Activated T-cell treated with anti-CD3 and anti-CD28 coated beads for 1 hour (primary cell): ENCODE measurements around the gene ULK4.

Source experiments
- DNase-seq: peaks from one replicate; pipeline ENCODE4 v3.0.0-alpha.2; 2020; ENCODE audit warnings: low read depth

Gene ULK4

DNA sequence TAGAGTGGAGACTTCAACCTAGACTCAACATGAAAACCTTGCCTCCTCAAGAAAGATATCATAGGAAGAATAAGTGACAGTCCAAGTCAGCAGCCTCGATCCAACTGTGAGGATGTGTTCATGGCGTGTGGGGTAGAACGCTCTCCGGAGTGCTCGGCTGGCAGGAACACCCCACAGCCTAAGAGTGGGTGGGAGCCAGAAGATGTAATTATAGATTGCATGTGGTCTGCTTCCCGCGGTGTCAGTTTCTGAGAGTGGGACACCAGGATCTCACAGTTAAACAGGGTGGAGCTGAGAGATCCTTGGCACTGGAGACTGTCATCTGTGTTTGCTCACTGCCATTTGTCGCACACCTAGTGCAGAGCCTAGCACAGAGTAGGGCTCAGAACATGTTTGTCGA is 604.6 kb downstream of the ULK4 start:
- DNase-seq, result no peak

DNA sequence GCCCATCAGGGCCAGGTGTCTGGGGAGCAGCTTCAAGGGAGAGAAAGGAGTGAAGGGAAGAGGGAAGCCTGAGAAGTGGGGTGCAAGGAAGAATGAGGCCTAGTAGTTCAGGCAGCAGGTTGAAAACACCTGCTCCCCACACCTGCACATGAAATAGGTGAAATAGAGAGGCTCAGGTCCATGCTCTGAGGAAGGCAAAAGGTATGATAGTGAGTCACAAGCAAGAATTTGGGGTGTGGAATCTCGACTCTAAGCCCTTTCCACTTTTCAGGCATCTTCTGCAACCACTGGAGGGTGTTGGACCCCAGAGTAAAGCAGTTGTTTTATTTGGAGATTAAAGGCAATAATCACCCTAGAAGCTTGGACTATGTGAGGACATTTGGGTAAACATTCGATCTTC is 605.1 kb downstream of the ULK4 start:
- DNase-seq, result no peak

DNA sequence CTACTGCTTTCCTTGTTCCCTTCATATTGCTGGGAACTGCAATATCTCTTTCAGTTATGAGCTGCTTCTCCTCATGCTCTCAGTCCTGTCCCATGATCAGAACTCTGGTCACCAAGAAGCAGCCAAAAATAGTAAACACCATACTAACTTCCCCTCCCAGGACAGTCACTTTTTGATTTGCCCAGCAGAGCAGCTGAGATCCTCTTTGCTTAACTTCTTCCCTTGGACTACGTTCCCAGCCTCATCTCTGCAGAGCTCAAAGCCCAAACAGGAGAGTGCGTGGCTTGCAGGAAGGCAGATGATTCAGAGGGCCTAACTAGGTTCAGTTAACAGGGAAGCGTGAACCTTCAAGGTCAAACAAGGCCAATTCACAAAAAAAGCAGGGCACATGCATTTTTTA is 609.4 kb downstream of the ULK4 start:
- DNase-seq, result no peak

DNA sequence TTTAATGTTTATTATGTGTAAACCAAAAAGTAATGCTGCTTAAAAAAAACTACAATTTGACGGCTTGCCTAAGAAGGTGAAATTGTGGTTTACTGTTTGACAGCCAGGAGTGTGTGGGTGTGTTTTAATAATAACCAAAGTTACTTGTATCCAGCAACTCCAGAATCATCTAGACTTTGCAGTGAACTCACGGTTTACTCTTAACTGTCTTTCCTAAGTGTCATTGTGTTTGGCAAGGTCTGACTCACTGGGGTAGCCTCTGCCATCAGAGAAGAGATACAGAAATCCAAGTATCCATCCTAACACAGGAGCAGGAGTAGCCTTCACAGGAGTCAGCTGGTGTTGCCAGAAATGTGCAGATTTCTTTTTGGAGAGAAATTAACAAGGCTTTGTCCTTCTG is 611.5 kb downstream of the ULK4 start:
- DNase-seq, result no peak

DNA sequence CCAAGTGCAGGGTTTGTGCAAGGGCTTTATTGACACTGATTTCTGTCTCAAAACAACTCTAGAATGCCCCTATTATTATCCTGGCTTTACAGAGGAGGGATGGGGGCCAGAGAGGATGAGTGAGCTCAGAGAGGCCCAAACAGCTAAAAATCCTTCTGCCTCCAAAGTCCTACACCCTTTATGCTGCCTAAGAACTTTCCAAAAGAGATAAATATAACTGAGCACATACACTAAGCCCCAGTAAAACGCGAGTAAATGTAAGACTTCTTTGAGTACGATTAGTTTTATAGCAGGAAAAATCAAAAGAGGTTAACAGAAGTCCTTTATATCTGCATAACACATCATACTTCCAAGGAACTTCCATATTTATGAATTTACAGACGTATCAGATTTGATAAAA is 613.5 kb downstream of the ULK4 start:
- DNase-seq, result no peak

DNA sequence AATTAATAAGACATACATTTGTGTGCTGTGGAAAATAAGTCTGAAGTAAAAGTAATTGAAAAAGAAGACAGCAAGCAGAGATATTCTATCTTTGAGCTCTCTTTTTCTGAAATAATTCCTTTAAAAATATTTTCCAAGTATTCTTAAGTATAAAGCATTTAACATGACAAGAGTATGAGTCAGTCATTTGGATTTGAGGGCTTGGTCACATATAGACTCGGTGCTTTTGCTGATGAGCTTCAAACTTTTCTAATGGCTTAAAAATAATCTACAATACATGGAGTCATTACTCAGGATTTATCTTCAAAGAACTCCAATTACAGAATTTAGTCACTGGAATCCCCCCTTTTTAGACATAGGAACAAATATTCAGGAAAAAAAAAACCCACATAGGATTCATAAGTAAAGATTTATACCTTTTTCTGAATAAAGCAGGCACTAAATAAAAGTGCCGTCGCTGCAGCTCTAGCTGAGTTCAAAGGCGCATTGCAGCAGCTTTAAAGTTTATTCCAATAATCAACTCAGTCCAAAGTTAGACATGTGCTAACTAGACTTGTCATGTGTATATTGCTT is 615.1 kb downstream of the ULK4 start:
- DNase-seq, result no peak

DNA sequence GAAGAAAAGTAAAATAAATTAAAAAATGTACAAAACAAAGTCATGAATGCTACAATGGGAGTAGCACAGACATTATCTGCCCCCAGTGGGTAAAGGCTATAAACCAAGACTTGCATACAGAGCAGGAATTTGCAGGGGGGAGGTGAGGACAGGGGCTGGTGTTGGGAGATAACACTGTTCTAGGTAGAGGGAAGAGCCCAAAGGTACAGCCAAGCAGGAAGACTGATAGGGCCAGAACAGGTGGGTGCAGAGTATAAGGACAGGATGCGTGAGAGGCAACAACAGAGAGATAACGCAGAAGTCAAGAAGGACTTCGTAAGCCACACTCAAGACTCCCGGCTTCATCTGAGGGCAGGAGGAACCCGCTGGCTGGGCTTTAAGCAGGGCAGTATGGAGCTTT is 616.1 kb downstream of the ULK4 start:
- no peak for DNase-seq

DNA sequence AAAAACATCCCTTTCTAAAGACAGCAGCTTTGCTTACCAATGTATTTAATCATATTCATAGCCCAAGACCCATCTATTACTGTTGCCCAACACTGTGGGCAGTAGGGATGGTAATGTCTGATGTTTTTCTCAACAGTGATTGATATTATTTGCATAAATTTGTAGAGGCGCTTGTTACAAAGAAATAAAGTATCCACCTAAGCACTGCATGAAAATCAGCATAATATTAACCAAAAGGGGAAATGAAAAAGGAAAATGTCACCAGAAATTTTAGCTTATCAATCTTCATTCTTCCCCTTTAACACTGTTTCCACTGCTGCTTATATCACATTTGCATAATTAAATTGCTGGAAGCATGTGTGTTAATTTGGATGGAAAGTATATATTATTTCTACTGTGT is 622.1 kb downstream of the ULK4 start:
- no peak for DNase-seq

DNA sequence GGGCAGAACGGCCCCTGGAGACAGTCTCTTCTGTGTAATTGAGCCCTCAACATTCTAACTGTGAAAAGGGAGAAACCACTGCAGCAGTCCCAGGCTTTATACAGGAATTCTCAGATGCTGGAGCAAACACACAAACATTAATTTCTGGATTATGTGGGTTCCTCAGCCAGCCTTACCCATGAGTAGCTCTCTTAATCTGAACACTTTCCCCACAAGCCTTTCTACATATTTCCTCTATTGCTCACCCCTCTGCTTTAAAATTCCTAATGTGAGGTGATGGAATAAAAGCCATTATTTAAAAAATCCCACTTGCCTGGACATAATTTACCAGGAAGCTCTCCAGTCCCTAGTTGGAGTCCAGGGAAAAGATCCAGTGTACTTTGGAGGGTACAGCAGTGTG is 623.6 kb downstream of the ULK4 start:
- no peak for DNase-seq

DNA sequence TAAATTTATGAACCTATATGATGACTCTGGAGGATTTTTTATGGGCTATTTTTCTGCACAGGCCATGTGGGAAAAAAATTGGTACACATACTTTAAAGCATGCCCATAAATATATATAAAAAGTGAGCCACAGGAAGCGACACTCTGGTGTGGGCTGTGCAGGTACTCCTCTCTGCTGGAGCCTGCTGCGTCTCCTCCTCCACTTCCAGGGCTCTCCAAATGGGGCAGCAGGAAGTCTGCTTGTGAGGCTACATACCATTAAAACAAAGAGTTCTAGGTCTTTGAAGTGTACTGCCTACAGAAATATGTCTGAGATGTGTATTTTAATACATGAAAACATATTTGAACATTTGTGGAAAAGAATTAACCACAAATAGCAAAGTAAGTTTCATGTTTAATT is 627.5 kb downstream of the ULK4 start:
- no peak for DNase-seq

DNA sequence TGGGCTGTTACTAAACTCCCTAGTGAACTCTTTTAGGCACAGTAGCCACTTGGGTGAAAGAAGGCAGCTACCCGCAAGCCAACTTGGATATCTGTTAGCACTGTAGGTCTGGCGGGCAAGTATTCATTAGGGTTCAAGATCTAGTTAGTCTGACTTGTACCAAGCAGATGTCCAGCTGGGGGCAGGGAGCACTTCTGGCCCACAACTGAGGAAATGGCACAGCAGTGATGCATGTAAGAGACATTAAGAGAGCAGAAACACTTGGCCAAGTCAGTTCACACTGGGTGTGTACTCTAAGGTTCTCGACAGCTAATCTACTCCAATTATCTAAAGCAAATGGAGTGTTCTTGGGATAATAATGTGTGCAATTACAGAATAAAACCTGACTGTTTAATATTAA is 630.9 kb downstream of the ULK4 start:
- DNase-seq, result no peak

DNA sequence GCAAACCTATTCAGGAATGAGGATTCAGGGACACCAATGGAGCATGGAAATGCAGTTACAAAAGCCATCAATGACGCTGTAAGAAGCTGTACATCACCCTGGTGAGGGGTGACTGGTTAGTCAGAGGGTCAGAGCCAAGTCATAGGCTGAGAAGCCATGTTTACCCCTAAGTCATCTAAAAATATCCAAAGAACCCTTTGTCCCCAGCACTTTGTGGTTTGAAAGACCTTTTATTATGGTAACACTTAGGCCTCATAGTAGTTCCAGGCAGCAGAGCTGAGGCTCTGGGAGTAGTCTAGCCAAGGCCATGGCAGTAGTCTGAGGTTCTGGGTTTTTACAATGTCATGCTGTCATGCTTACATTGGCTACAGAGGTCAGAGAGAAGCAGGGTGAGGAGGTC is 631.4 kb downstream of the ULK4 start:
- no peak for DNase-seq

DNA sequence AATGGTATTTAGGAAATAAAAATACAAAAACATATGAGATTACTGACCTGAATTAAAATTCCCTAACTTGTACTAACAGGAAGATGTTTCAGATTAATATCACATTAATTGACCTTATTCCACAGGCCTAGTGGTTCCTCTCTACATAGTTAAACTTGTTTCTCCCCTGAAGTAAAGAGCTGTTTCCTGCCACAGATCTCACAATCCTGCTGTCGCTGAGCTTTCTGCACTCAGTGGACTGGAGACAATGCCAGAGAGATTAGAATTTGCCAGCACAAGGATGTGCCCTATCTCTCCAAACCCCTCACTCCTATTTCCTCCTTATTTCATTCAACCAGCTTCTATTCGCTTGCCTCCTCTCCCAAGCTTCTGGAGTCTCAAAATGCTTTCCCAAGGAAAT is 632.0 kb downstream of the ULK4 start:
- no peak for DNase-seq

DNA sequence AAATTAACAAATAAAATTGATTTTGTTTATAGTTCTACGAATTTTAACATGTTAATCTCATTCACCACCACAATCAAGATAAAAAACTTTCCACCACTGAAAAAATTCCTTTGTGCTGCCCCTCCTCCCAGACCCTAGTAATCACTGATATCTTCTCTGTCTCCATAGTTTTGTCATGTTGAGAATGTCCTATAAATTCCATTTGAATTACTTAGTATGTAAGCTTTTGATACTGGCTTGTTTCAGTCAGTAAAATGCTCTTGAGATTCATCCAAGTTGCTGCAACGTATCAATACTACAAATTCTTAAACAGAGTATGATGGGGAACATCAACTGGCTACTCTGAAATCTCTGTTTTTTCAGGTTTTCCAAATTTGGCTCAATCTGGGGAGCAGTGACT is 633.0 kb downstream of the ULK4 start:
- no peak for DNase-seq

DNA sequence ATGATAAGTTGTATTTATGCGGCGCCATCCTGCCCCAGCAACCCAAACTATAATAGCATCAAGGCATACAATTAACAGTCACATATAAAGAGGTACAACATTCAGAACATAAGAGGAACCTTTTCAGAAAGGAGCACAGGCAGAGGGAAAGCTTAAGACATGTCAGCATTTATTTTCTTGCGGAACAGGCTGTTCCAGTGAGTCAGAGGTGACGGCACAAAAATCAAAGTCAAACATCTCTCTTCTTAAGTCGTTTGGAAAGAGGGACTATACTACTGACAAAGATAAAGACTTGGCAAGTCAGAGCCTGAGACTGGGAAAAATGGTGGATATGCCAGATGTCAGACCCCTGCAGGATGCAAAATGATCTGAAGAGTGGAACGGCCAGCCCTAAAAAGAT is 634.2 kb downstream of the ULK4 start:
- DNase-seq, result no peak

DNA sequence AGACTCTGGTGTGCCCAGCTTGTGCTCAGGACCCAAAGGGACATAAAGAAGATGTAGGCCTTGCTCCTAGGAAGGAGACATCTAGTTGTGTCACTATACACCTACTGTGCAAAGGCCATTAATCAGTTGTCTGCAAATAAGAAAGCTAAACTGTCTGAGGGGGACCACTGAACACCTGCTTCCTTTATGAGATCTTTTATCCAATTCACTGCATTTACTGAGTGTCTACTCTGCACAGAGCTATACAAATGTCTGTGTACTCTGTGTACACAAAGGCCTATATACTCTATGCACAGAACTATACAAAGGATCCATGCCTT is 637.8 kb downstream of the ULK4 start:
- DNase-seq, result no peak

DNA sequence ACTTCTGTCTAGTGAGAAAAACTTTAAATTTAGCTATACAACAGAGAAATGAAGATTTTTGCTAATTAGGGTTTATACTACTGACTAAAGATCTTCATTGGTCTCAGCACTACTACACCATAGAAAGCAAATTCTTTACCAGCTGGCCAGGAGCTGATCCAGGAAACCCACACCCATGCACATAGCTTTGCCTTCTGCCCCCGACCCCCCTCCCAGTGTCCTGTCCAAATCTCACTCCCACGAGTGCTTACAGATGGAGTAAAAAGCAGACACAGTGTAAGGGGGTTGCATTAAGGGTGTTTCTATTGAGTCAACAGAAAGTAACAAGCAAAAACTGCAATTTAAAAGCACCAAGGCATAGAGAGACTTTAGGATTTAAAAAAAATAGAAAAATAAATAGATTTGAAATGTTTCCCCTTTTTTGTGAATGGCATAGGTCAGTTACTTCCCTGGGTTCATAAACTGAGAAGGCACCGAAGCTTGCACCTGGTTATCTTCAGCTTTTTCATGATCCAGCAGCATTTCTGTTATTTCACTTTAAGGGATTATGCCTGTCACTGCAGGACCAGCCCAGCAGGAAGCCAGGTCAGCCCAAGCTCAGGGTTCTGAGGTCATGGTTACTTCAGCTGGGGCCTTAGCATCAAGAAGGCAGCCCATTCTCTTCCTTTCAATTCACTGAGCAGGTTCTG is 638.3 kb downstream of the ULK4 start:
- DNase-seq, result no peak

DNA sequence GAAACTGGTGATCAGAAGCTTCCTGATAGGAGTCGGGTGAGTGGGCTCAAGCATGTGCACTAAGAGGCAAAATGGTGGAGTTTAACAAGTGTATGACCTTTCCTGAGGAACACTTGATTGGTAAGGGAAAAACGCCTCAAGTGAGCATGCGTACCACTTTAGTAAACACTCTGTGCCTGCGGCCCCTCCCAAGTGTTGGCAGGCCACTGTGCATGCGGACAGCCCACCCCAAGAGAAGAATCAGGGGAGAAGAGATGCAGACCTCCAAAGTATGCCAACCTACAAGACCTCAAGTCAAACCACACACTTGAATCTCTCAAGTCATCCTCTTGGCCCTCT is 640.3 kb downstream of the ULK4 start:
- DNase-seq, result no peak

DNA sequence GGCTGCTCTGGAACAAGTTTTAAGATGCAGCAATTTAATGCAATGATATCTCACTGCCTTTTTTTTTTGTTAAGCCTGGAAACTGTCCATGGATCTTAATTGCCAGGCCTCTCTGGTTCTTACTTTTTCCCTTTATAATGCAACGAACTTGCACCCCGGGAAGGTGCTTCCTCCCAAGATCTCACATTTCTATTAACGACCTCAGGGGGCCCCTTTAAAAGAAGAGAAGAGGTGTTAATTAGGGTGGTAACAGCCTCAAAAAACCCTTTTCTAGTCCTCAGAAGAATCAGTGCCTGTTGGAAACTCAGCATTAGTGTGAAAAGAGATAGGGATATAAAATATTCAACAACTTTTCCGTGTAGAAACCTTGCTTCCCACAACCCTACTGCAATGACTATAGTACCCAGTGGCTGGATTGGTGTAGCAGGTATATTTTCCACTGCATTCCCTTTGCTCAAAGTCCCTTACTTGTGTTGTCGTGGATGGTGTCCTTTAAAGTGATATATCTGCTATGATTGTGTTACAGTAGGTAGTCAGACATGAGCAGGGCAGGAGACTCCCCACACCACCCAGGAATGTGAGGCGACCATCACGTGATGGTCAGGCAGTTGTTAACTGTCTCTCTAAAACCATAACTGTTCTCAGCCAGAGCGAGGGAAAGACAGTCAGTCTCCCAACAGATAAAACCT is 640.8 kb downstream of the ULK4 start:
- DNase-seq, result no peak

DNA sequence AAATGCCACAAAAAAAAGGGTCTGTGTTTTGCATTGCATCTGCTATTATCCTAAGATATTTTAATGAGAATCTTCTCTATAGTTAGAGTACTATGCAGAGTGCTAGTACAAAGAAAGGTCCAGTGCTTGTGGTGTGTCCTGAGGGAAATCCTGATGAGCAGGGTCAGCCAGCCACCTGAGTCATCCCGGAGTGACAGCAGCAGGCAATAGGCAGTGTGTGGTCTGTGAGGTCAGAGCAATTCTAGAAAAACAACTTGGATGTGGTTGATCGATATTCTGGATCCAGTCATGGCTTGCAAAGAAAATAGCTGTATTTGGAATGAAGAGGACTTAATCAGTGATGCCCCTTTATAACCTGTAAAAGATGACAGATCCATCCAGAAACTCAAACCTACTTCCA is 643.4 kb downstream of the ULK4 start:
- no peak for DNase-seq

DNA sequence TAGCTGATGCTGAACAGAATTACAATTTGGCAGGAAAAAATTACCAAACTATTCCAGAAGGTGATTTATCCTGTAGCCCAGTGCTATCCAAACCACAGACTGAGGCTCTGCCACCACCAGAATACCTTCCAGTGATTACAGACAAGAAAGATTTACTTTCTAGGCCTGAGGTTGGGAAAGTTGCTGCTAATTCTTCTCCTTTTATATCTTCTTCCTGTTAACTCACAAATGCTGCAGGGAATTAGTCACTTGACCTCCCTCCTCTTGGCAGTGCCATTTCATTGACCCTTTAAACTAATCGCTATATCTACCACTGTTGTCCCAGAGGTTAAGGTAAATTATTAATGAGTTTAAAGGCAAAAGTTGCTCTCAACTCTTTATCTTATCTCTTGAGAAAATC is 644.2 kb downstream of the ULK4 start:
- no peak for DNase-seq

DNA sequence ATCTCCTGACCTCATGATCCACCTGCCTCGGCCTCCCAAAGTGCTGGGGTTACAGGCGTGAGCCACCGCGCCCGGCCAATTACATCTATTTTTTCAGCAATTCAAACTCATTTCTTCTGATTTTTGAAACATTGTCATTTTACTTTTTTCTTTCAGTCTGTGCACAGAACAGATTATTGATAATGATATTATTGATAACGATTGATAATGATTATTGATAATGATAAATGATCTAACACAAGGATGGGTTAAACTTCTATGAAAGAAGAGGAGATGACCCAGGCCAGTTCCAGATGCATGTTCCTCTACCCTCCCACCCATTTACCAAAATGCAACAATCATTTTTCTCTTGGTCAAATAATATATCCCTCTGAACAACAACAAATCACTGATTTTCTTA is 644.6 kb downstream of the ULK4 start:
- DNase-seq, result no peak

DNA sequence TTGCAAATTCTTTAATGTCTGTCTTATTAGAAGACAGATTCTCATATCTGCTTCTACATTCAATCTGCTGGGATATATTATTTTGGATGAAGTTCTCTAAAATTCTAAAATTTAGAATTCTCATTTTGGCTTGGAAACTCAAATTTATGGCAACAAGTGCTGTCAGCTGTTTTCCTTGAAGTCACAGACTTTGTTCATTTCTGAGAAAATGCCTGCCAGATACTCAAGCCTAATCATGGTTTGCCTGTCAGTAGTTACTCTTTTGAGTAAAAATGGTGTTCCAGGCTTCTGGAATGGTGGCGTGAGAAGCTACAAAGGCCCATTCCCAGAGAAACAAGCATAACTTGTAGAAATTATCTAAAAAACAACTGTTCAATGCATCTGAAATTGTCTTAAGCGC is 646.8 kb downstream of the ULK4 start:
- no peak for DNase-seq

DNA sequence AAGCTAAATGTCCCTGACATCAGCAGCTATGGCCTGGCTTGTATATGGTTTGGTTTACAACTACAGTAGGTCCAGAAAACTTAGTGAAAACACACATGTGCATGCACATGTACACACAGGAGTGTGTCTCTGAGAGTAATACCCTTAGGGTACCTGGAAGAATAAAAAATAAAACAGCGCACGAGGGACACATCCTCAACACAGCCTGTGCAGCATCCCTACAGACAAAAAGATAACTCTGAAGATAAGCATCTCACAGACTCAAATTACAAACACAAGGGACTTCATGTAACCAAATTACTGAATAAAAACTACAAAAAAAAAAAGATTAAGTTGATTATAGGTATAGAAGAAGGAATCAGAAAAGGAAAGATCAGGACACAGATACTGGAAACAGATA is 653.8 kb downstream of the ULK4 start:
- DNase-seq, result no peak
